HEK293 (cell line): Measurements from ENCODE around the gene ZFAND2B.
A peak's percentile ranks its signal among the peaks of the same experiment; 100 is the strongest.

Experiments
- CTCF ChIA-PET: fragments of 350-600 bp; formaldehyde crosslinking; extraction: SDS; loops from one replicate; lab custom pipeline; 2021; ENCODE audit warnings: antibody characterized with exemption; lab: Yijun Ruan, JAX
- POLR2A ChIA-PET: fragments of 300-600 bp; formaldehyde crosslinking; extraction: SDS; loops from one replicate; lab custom pipeline; 2020; ENCODE audit warnings: antibody characterized with exemption, inconsistent platforms; lab: Yijun Ruan, JAX
- H3K27ac ChIP-seq: fragments of 200-500 bp; sonication (Bioruptor generic); 2 replicates; pipeline ENCODE4 v1.5.1; 2014; ENCODE audit warnings: low read depth, low read length, control low read depth, inconsistent platforms; ENCODE audit errors: extremely low read depth
- H3K36me3 ChIP-seq, 2 experiments: fragments of 200-500 bp in 1 of 2; sonication (Bioruptor generic) in 1 of 2; 1 replicate in 1 of 2; 2 replicates in 1 of 2; pipeline ENCODE4 v1.5.1; 2014 to 2017; ENCODE audit warnings: inconsistent platforms in 2 of 2, low read length in 2 of 2; ENCODE audit not compliant: control insufficient read depth in 2 of 2, insufficient read depth in 1 of 2
- H3K4me1 ChIP-seq: fragments of 200-500 bp; sonication (Bioruptor generic); 2 replicates; pipeline ENCODE4 v1.5.1; 2014; ENCODE audit warnings: mild to moderate bottlenecking, low read length, inconsistent platforms; ENCODE audit not compliant: control insufficient read depth, insufficient read depth
- H3K4me3 ChIP-seq: 2 replicates; pipeline ENCODE4 v1.5.1; 2011; ENCODE audit warnings: low read depth, mild to moderate bottlenecking, control low read depth, low read length, moderate library complexity
- H3K9me3 ChIP-seq: fragments of 200-500 bp; sonication (Bioruptor generic); 2 replicates; pipeline ENCODE4 v1.5.1; 2014; ENCODE audit warnings: low read depth, low read length, inconsistent platforms; ENCODE audit not compliant: control insufficient read depth, insufficient read depth
- EGR2 ChIP-seq: fragments of 450-650 bp; formaldehyde crosslinking; IDR thresholded peaks from 2 replicates; pipeline ENCODE4 v1.5.1; 2016; ENCODE audit warnings: low read depth, missing biosample characterization, missing genetic modification characterization
- HOXC10 ChIP-seq: sonication (generic); formaldehyde crosslinking; IDR thresholded peaks from 2 replicates; pipeline ENCODE4 v1.8.1; 2023; ENCODE audit warnings: mild to moderate bottlenecking, missing genetic modification reagents
- KLF10 ChIP-seq: fragments of 450-650 bp; IDR thresholded peaks from 2 replicates; pipeline ENCODE4 v1.5.1; 2018; ENCODE audit warnings: missing biosample characterization, mild to moderate bottlenecking, missing genetic modification characterization
- KLF8 ChIP-seq: fragments of 450-650 bp; formaldehyde crosslinking; IDR thresholded peaks from 2 replicates; pipeline ENCODE4 v1.5.1; 2016; ENCODE audit warnings: missing biosample characterization, missing genetic modification characterization
- PATZ1 ChIP-seq: fragments of 450-650 bp; formaldehyde crosslinking; IDR thresholded peaks from 2 replicates; pipeline ENCODE4 v1.5.1; 2016; ENCODE audit warnings: missing biosample characterization, missing genetic modification characterization
- SALL2 ChIP-seq: fragments of 450-650 bp; formaldehyde crosslinking; IDR thresholded peaks from 2 replicates; pipeline ENCODE4 v1.5.0; 2017; ENCODE audit warnings: missing biosample characterization, mild to moderate bottlenecking, missing genetic modification characterization, borderline replicate concordance
- WT1 ChIP-seq: fragments of 450-650 bp; formaldehyde crosslinking; IDR thresholded peaks from 2 replicates; pipeline ENCODE4 v1.5.1; 2016; ENCODE audit warnings: missing biosample characterization, missing genetic modification characterization
- ZBTB20 ChIP-seq: fragments of 450-650 bp; formaldehyde crosslinking; IDR thresholded peaks from 2 replicates; pipeline ENCODE4 v1.5.1; 2016; ENCODE audit warnings: missing biosample characterization, missing genetic modification characterization
- ZBTB6 ChIP-seq: fragments of 450-650 bp; formaldehyde crosslinking; IDR thresholded peaks from 2 replicates; pipeline ENCODE4 v1.5.1; 2017; ENCODE audit warnings: missing biosample characterization, missing genetic modification characterization
- ZFP37 ChIP-seq: fragments of 450-650 bp; formaldehyde crosslinking; IDR thresholded peaks from 2 replicates; pipeline ENCODE4 v1.5.1; 2016; ENCODE audit warnings: missing biosample characterization, missing genetic modification characterization
- ZNF132 ChIP-seq: fragments of 450-650 bp; formaldehyde crosslinking; IDR thresholded peaks from 2 replicates; pipeline ENCODE4 v1.5.1; 2017; ENCODE audit warnings: missing biosample characterization, missing genetic modification characterization, borderline replicate concordance
- ZNF155 ChIP-seq: fragments of 450-650 bp; formaldehyde crosslinking; IDR thresholded peaks from 2 replicates; pipeline ENCODE4 v1.5.1; 2016; ENCODE audit warnings: missing biosample characterization, missing genetic modification characterization
- ZNF19 ChIP-seq: fragments of 450-650 bp; formaldehyde crosslinking; IDR thresholded peaks from 2 replicates; pipeline ENCODE4; 2016; ENCODE audit warnings: missing biosample characterization, missing genetic modification characterization, low read depth
- ZNF239 ChIP-seq: fragments of 450-650 bp; formaldehyde crosslinking; IDR thresholded peaks from 2 replicates; pipeline ENCODE4 v1.5.1; 2016; ENCODE audit warnings: missing biosample characterization, missing genetic modification characterization
- ZNF292 ChIP-seq: fragments of 450-650 bp; formaldehyde crosslinking; IDR thresholded peaks from 2 replicates; pipeline ENCODE4 v1.5.1; 2016; ENCODE audit warnings: low read depth, missing biosample characterization, missing genetic modification characterization, borderline replicate concordance
- ZNF354C ChIP-seq: fragments of 450-650 bp; formaldehyde crosslinking; IDR thresholded peaks from 2 replicates; pipeline ENCODE4 v1.5.1; 2016; ENCODE audit warnings: missing biosample characterization, missing genetic modification characterization, low read depth, borderline replicate concordance
- ZNF426 ChIP-seq: fragments of 450-650 bp; formaldehyde crosslinking; IDR thresholded peaks from 2 replicates; pipeline ENCODE4 v1.5.1; 2017; ENCODE audit warnings: missing biosample characterization, missing genetic modification characterization, mild to moderate bottlenecking, inconsistent platforms, moderate library complexity
- ZNF433 ChIP-seq: fragments of 450-650 bp; formaldehyde crosslinking; IDR thresholded peaks from 2 replicates; pipeline ENCODE4 v1.5.1; 2016; ENCODE audit warnings: missing biosample characterization, missing genetic modification characterization, low read depth
- ZNF48 ChIP-seq: fragments of 450-650 bp; formaldehyde crosslinking; IDR thresholded peaks from 2 replicates; pipeline ENCODE4 v1.5.1; 2016; ENCODE audit warnings: missing biosample characterization, missing genetic modification characterization
- ZNF561 ChIP-seq: fragments of 450-650 bp; IDR thresholded peaks from 2 replicates; pipeline ENCODE4 v1.5.1; 2018; ENCODE audit warnings: missing biosample characterization, missing genetic modification characterization, borderline replicate concordance
- ZNF571 ChIP-seq: fragments of 450-650 bp; formaldehyde crosslinking; IDR thresholded peaks from 2 replicates; pipeline ENCODE4 v1.5.0; 2017; ENCODE audit warnings: missing biosample characterization, missing genetic modification characterization
- ZNF600 ChIP-seq: fragments of 450-650 bp; formaldehyde crosslinking; IDR thresholded peaks from 2 replicates; pipeline ENCODE4 v1.5.1; 2016; ENCODE audit warnings: missing biosample characterization, missing genetic modification characterization
- ZNF660 ChIP-seq: fragments of 450-650 bp; IDR thresholded peaks from 2 replicates; pipeline ENCODE4 v1.5.1; 2018; ENCODE audit warnings: missing biosample characterization, mild to moderate bottlenecking, missing genetic modification characterization
- ZNF777 ChIP-seq: fragments of 450-650 bp; formaldehyde crosslinking; IDR thresholded peaks from 2 replicates; pipeline ENCODE4 v1.5.1; 2017; ENCODE audit warnings: missing biosample characterization, missing genetic modification characterization, borderline replicate concordance
- TF ChIP-seq, protein P1 (sequence below): fragments of 450-650 bp; formaldehyde crosslinking; IDR thresholded peaks from 2 replicates; pipeline ENCODE4 v1.5.1; 2016; ENCODE audit warnings: missing biosample characterization, missing genetic modification characterization
- TF ChIP-seq, protein P2 (sequence below): fragments of 450-650 bp; formaldehyde crosslinking; IDR thresholded peaks from 2 replicates; pipeline ENCODE4 v1.5.1; 2017; ENCODE audit warnings: missing biosample characterization, missing genetic modification characterization
- TF ChIP-seq, protein P3 (sequence below): fragments of 450-650 bp; formaldehyde crosslinking; conservative IDR thresholded peaks from 2 replicates; pipeline ENCODE4 v1.5.1; 2016; ENCODE audit warnings: low read depth, missing biosample characterization, missing genetic modification characterization

The ZFAND2B gene

GRCh38 chr2:219230059-219230540 is 23.5 kb downstream of the ZFAND2B start (continued):
- TF ChIP-seq ZFP37 (tag by site-specific recombination) (peak; percentile 52; the same call in 1 of the 2 replicates), ZBTB6 (tag by site-specific recombination) (0 out of 2 replicates have a peak, but pooled peaks have one; percentile 35), EGR2 (0 out of 2 replicates have a peak, but pooled peaks have one; percentile 0), PATZ1 (tag by site-specific recombination) (0 out of 2 replicates have a peak, but pooled peaks have one; percentile 13), KLF8 (no peak), ZBTB20 (tag by site-specific recombination) (peak; percentile 90), ZNF239 (tag by site-specific recombination) (no peak)

DNA sequence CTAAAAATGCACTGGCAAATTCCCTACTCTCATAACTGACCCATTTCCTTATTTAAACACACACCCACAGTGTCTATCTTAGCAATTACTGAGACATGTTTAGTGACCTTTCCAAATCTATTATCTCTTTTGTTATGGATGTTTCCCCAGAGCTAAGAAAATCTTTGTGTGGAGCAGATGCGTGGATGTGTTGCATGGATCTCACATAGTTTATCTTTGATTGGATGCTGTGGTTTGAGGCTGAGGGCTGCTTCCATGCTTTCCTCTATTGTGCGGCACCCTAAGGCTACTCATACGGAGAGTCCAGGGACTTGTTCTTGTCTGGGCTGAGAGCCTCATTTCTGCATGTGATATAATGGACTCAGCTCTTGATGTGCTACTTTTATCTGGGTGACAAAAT is 27.7 kb downstream of the ZFAND2B start:
- H3K4me1 ChIP-seq: no peaks in the 10 kb centered on the region; the same call in 1 of the 2 replicates
- no peak overlapping the region for H3K4me3 ChIP-seq
- H3K27ac ChIP-seq: no peak overlapping the region
- POLR2A ChIA-PET: no interaction called here
- no peaks in the 10 kb centered on the region for H3K9me3 ChIP-seq
- peaks cover 17 to 79% of the 10 kb centered on the region in 2 experiments for H3K36me3 ChIP-seq
- CTCF ChIA-PET: interaction anchor here (0.6 to 1.0 kb wide), 2 partner anchors 61 to 251 kb away, joined by 3 read pairs; no protein-coding TSS in a partner anchor
- TF ChIP-seq ZNF132 (tag by site-specific recombination): no peak
- no peak for TF ChIP-seq KLF10 (tag by site-specific recombination)
- TF ChIP-seq ZNF19 (tag by site-specific recombination): no peak
- TF ChIP-seq, protein P1, sequence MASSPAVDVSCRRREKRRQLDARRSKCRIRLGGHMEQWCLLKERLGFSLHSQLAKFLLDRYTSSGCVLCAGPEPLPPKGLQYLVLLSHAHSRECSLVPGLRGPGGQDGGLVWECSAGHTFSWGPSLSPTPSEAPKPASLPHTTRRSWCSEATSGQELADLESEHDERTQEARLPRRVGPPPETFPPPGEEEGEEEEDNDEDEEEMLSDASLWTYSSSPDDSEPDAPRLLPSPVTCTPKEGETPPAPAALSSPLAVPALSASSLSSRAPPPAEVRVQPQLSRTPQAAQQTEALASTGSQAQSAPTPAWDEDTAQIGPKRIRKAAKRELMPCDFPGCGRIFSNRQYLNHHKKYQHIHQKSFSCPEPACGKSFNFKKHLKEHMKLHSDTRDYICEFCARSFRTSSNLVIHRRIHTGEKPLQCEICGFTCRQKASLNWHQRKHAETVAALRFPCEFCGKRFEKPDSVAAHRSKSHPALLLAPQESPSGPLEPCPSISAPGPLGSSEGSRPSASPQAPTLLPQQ (tag by site-specific recombination): no peak
- no peak for TF ChIP-seq ZNF354C (tag by site-specific recombination)
- no peak for TF ChIP-seq ZNF561 (tag by site-specific recombination)
- no peak for TF ChIP-seq ZNF48 (tag by site-specific recombination)
- TF ChIP-seq, protein P2, sequence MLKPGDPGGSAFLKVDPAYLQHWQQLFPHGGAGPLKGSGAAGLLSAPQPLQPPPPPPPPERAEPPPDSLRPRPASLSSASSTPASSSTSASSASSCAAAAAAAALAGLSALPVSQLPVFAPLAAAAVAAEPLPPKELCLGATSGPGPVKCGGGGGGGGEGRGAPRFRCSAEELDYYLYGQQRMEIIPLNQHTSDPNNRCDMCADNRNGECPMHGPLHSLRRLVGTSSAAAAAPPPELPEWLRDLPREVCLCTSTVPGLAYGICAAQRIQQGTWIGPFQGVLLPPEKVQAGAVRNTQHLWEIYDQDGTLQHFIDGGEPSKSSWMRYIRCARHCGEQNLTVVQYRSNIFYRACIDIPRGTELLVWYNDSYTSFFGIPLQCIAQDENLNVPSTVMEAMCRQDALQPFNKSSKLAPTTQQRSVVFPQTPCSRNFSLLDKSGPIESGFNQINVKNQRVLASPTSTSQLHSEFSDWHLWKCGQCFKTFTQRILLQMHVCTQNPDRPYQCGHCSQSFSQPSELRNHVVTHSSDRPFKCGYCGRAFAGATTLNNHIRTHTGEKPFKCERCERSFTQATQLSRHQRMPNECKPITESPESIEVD (tag by site-specific recombination): no peak
- no peak for TF ChIP-seq ZNF600 (tag by site-specific recombination)
- TF ChIP-seq ZNF292 (tag by site-specific recombination): no peak
- no peak for TF ChIP-seq ZNF660 (tag by site-specific recombination)
- TF ChIP-seq ZNF433: no peak
- TF ChIP-seq ZNF155 (tag by site-specific recombination): no peak
- no peak for TF ChIP-seq ZNF777
- TF ChIP-seq SALL2 (tag by site-specific recombination): no peak
- TF ChIP-seq HOXC10 (CRISPR knock-in tag): no peak
- TF ChIP-seq, protein P3, sequence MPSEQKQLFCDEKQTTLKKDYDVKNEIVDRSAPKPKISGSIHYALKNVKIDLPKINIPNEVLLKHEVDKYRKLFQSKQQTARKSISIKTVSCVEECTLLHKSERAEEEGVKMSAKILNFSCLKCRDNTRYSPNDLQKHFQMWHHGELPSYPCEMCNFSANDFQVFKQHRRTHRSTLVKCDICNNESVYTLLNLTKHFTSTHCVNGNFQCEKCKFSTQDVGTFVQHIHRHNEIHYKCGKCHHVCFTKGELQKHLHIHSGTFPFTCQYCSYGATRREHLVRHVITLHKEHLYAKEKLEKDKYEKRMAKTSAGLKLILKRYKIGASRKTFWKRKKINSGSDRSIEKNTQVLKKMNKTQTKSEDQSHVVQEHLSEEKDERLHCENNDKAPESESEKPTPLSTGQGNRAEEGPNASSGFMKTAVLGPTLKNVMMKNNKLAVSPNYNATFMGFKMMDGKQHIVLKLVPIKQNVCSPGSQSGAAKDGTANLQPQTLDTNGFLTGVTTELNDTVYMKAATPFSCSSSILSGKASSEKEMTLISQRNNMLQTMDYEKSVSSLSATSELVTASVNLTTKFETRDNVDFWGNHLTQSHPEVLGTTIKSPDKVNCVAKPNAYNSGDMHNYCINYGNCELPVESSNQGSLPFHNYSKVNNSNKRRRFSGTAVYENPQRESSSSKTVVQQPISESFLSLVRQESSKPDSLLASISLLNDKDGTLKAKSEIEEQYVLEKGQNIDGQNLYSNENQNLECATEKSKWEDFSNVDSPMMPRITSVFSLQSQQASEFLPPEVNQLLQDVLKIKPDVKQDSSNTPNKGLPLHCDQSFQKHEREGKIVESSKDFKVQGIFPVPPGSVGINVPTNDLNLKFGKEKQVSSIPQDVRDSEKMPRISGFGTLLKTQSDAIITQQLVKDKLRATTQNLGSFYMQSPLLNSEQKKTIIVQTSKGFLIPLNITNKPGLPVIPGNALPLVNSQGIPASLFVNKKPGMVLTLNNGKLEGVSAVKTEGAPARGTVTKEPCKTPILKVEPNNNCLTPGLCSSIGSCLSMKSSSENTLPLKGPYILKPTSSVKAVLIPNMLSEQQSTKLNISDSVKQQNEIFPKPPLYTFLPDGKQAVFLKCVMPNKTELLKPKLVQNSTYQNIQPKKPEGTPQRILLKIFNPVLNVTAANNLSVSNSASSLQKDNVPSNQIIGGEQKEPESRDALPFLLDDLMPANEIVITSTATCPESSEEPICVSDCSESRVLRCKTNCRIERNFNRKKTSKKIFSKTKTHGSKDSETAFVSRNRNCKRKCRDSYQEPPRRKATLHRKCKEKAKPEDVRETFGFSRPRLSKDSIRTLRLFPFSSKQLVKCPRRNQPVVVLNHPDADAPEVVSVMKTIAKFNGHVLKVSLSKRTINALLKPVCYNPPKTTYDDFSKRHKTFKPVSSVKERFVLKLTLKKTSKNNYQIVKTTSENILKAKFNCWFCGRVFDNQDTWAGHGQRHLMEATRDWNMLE (tag by site-specific recombination): no peak
- no peak for TF ChIP-seq WT1
- TF ChIP-seq ZNF426 (tag by site-specific recombination): no peak
- no peak for TF ChIP-seq ZNF571
- TF ChIP-seq, all 188 proteins: peak for 0
